NCI-H510A (cell line): Measurements from ENCODE around the gene CERS4.
"Not testable (repeated sequence)": the region's sequence is repeated elsewhere in the genome, so short reads cannot be mapped to it uniquely, and the experiment has no call there.

Source experiments
- DNase-seq: peaks from one replicate; lab custom pipeline; 2025; lab: John Stamatoyannopoulos, UW

CERS4 gene

GRCh38 chr19:8241646-8242045, 32.5 kb downstream of the CERS4 start:
- no peak for DNase-seq

DNA sequence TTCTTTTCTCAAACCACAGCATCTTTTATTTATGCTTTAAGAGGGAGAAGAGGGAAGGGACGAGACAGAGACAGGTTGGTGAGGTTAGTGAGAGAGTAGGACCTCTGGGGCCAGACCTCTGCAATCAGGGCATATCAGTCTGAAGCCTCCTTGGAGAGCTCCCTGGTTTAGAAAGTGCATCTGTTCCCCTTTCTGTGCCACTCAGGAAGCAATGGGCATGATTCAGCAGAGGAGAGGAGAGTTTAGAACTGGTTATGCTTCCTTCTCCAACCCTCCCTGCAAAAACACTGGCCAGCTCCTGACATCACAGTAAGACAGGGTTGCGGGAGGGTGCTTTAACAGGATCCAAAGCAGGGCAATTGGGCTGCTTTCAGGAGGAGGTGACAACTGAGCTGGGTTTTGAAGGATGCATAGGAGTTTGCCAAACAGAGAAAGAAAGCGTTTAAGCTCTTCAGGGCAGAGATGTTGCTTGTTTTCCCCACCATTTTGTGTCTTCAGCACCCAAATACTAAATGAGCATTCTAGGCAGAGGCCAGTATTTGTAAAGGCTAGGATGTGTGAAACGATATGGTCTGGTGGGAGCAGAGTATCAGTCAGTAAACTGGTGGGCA, 33.1 kb downstream of the CERS4 start:
- no peak for DNase-seq

DNA sequence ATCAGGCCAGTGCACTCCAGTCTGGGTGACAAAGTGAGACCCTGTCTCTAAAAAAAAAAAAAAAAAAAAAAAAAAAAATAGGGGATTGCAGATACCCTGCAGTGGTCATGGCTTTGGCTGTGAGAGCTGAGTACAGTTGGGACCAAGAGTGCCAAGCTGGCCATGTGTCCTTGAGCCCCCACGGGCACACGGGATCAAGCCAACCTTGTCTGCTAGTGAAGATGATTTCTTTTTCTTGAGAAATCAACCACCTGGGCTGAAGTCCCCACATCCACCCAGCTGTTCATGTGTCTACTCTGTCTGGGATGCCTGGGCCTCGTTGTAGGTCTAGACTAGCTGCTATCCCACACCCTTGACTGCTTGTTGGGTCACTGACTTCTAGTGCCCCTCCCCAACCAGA, 34.0 kb downstream of the CERS4 start:
- DNase-seq: no peak

DNA sequence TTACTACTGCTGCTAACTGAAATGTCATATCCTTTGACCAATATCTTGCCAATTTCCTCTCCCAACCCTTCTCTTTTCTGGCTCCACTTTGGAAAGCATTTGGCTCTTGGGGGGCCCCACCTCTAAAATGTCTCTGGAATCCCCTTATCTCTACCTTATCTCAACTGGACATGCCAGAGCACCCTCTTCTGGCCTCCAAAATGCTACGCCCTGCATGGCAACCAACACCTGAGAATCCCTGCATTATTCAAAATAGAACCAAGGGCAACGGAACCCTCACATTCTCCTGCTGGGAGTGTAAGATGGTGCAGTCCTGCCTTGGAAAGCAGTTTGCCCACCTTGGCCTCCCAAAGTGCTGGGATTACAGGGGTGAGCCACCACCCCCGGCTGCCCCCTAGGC, 35.3 kb downstream of the CERS4 start:
- DNase-seq: no peak

GRCh38 chr19:8245869-8246835, 37.0 kb downstream of the CERS4 start:
- no peak for DNase-seq

DNA sequence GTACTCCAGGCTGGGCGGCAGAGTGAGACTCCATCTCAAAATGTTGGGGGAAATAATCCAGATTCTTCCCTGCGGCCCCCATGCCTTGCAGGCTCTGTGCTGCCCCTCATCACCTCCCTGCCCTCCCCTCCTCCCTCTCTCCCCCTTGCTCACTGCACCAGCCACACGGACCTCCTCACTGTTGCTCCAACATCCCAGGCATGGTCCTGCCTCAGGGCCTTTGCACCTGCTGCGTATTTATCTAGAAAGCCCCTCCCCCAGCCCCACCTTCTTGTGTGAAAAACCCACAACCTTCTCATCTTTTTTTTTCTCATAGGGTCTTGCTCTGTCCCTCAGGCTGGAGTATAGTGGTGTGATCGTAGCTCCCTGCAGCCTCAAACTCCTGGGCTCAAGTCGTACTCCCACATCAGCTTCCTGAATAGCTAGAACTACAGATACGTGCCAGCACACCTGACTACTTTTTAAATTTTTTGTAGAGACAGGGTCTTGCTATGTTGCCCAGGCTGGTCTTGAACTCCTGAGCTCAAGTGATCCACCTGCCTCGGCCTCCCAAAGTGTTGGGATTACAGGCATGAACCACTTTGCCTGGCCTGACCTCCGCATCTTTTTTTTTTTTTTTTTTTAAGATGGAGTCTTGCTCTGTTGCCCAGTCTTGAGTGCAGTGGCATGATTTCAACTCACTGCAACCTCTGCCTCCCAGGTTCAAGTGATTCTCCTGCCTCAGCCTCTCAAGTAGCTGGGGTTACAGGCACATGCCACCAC, 38.1 kb downstream of the CERS4 start:
- not testable (repeated sequence) for DNase-seq

- no peak for DNase-seq
These were observed 39.5 kb downstream of the CERS4 start for GRCh38 chr19:8248348-8249328.

GRCh38 chr19:8250596-8250995, 41.4 kb downstream of the CERS4 start:
- no peak for DNase-seq

DNA sequence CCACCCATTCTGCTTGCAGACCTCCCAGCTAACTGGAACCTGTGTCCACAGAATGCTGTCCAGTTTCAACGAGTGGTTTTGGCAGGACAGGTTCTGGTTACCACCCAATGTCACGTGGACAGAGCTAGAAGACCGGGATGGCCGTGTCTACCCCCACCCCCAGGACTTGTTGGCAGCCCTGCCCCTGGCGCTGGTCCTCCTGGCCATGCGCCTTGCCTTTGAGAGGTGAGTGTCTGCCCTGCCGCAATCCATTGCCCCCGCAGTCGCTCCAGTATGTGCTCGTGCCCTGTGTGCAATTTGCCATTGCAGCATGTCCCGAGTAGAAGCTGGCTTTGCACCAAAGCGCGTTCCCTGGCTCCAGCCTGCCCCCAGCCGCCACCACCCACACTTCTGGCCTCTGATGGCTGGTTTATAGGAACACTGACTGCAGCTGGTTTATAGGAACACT, 41.9 kb downstream of the CERS4 start:
- DNase-seq: no peak

DNA sequence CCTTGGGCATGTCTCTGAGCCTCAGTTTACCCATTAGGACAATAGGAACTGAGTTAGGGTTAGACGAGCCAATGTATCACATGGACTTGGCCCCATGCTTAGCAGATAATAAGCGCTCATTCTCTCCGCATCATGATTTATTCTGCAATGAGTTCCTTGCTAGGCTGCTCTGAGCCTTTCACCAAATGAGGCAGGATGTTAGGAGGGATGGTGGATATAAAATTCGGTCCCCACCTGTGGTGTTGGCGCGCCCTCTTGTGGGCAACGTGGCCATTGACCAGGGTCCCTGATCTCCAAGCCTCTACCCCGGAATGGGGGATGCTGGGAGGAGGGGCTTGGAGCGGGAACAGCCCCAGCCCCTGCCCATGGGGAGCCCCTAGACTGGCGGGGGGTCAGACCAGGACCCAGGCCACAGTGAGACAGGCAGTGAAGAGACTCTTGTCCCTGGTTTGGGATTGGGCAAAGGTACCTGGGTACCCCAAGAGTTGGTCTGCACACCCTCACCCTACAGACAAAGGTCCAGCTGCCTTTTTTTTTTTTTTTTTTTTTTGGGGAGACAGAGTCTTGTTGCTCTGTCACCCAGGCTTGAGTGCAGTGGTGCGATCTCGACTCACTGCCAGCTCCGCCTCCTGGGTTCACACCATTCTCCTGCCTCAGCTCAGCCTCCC, 43.9 kb downstream of the CERS4 start:
- DNase-seq: peak; percentile 49

DNA sequence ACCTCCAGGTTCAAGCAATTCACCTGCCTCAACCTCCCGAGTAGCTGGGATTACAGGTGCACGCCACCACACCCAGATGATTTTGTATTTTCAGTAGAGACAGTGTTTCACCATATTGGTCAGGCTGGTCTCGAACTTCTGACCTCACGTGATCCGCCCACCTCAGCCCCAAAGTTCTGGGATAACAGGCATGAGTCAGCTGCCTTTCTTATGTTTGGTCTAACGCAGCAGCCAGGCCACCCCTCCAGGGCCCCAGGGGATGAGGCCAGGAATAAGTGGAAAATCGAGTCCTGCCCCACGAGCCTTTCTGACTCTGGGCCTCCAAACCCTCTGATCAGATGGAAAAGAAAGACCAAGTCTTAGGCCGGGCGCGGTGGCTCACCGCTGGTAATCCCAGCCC, 44.5 kb downstream of the CERS4 start:
- DNase-seq: no peak

DNA sequence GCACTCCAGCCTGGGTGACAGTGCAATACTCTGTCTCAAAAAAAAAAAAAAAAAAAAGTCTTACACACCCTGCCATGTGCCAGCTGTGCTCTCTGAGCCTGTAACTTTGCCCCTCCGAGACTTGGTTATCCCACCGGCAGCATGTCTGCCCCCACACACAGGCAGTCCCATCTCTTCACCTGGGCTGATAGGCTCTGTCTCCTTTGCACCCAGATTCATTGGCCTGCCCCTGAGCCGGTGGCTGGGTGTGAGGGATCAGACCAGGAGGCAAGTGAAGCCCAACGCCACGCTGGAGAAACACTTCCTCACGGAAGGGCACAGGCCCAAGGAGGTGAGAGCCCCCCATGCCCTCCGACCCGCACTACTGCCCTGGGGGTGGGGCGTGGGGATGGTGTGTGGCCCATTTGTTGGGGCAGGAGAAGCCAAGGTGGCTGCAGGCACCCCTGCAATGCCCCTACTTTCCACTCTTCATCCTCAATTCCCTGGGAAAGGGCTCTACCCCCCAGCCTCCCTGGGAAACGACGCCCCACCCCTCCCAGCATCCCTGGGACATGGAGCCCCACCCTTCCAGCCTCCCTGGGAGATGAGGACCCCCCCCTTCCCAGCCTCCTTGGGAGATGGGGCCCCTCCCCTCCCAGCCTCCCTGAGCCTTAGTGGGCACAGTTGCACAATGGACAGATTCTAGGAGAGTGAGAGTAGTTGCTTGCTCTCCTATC, 45.3 kb downstream of the CERS4 start:
- DNase-seq: no peak

- no peak for DNase-seq
These were observed 46.4 kb downstream of the CERS4 start for GRCh38 chr19:8255426-8256125.

DNA sequence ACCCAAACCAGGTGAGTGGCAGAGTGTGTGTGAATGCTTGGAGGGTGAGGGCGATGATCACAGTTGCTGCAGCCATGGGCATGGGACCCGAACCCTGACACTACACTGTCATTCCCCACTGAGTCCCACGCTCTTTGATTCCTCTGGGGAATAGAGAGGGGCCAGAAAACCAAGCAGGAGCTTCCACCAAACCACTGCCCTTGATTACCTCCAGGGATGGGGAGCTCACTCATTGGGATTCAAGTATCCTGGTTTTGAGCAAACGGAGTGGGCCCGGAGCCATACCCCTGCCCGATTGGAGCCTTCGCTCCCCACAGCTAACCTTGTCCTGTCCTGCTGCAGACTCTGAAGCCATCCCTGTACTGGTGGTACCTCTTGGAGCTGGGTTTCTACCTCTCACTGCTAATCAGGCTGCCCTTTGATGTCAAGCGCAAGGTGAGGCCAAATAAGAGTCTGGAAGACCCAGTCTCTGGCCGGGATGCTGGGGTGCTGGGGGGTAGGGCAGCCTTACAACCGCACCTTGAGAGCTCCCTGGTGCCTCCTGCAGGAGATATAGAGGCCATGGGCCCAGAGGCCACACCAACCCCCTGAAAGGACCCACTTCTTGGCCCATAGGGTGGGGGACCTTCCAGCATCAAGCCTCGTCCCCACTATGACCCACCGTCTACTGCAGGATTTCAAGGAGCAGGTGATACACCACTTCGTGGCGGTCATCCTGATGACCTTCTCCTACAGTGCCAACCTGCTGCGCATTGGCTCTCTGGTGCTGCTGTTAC, 47.3 kb downstream of the CERS4 start:
- no peak for DNase-seq

DNA sequence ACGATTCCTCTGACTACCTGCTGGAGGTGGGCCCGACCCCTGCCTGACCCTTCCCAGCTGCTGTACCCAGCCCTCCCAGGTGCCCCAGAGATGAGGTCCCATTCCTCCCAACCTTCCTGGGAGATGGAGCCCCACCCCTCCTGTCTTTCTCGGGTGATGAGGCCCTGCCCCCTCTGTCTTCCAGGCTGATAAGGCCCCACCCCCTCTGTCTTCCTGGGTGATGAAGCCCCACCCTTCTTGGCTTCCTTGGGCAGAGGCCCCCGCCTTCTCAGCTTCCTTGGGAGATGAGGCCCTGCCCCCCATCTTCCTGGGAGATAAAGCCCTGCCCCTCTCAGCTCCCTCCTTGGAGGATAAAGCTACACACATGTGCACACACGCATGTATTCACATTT, 47.9 kb downstream of the CERS4 start:
- DNase-seq: no peak

DNA sequence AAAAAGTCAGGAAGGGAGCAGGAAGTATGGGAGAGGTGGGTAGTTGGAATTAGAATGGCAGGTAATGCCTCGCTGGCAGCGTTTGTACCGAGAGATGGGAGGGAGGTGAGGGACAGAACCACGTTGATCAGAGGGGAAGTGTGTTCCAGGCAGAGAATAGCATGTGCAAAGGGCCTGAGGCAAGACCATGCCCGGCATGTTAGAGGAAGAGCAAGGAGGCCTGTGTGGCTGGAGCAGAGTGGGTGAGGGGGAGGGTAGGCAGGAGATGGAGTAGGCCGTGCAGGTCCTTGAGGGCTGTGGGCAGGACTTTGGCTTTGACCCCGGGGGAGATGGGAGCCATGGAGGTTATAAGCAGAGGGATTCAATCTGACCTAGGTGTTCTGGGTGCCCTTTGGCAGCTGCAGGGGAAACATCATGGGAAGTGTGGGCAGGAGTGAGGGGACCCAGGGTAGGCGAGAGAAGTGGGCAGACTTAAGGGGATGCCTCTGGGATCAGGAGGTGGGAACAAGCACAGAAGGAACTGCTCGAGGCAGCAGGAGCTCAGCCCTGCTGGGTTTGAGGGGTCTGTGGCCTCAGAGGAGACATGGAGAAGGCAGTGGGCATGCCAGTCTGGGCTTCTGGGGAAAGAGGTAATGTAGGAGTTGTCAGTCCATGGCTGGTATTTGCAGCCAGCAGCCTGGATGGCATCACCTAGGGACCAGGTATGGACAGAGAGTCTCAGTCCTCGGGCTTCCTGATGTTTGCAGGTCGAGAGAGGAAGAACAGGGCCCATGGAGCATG, 50.2 kb downstream of the CERS4 start:
- no peak for DNase-seq

GRCh38 chr19:8259922-8260247, 50.7 kb downstream of the CERS4 start:
- DNase-seq: no peak

DNA sequence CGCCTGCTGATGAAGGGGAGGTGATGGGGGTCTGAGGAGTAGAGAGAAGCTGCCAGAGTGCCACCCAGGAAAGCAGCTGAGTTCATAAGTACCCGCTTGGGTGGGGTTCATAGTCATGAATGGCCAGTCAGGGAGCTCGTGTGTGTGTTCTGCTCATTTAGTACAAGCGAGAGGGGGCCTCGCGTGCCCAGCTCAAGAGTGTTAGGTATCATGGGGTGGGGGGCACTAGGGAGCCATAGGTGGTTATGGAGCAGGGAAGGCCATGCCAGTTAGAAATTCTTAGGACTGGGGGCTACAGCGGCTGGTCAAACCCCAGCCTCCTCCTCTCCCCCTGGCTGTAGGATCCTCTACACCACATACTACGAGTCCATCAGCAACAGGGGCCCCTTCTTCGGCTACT, 52.2 kb downstream of the CERS4 start:
- no peak for DNase-seq
